GM12874 (cell line): Measurements from ENCODE around the gene COG3.

Experiments used
- TF ChIP-seq, protein P1 (sequence below): IDR thresholded peaks from 2 replicates; pipeline ENCODE4 v1.5.1; 2011; ENCODE audit warnings: low read depth, mild to moderate bottlenecking, control low read depth, low read length, moderate library complexity; ENCODE audit not compliant: insufficient read depth

COG3 gene

DNA sequence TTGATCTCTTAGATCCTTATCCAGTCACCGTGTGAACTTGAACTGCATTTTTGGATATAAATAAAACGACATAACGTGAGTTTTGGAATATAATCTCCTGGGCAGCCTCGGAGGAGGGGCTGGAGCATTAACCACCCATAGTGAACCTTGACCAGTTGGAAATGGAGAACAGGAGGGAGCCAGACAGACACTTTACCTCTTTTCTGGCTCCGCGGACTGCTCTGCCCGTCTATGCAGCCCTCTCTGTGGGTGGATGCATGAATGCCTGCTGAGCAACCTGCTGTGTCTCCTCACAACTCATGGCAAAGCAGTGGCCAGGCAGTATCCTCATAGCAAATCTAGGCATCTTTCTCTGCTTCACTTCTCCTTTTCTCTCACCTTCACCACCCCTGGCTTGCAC, 10.5 kb upstream of the COG3 start:
- TF ChIP-seq, protein P1, sequence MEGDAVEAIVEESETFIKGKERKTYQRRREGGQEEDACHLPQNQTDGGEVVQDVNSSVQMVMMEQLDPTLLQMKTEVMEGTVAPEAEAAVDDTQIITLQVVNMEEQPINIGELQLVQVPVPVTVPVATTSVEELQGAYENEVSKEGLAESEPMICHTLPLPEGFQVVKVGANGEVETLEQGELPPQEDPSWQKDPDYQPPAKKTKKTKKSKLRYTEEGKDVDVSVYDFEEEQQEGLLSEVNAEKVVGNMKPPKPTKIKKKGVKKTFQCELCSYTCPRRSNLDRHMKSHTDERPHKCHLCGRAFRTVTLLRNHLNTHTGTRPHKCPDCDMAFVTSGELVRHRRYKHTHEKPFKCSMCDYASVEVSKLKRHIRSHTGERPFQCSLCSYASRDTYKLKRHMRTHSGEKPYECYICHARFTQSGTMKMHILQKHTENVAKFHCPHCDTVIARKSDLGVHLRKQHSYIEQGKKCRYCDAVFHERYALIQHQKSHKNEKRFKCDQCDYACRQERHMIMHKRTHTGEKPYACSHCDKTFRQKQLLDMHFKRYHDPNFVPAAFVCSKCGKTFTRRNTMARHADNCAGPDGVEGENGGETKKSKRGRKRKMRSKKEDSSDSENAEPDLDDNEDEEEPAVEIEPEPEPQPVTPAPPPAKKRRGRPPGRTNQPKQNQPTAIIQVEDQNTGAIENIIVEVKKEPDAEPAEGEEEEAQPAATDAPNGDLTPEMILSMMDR = no peak

DNA sequence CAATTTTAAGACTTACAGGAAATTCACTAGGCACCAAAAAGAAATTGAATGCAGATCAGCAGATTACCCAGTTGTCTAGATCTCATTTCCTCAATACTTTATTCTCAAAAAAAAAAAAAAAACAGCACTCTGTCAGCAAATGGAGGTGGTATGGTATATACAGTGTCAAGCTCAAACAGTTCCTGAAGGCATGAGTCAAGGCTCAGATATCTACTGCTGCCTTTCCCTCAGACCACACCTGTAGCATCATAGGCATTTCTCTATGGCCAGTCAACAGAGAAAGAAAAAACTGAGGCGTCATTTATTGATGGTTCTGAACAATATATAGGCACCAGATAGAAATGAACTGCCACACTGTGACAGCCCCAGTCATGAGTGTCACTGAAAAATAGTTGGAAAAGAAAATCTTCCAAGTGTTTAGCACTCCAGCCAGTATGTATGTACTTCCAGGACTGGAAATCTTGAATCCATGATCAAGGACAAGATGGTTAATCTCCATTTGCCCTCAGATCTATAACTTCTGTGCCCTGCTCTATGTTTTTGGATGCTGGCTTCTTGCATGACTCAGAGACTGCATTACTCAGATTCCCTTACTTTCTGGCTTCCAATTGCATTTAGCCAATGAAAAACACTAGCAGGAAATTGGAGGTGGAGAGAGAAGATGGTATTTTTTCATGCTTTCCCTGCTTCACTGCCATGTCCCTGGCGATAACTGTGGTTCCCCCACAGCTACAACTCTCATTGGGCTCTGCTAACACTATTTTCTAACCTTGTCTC, 8.4 kb upstream of the COG3 start:
- TF ChIP-seq, protein P1 = no peak

DNA sequence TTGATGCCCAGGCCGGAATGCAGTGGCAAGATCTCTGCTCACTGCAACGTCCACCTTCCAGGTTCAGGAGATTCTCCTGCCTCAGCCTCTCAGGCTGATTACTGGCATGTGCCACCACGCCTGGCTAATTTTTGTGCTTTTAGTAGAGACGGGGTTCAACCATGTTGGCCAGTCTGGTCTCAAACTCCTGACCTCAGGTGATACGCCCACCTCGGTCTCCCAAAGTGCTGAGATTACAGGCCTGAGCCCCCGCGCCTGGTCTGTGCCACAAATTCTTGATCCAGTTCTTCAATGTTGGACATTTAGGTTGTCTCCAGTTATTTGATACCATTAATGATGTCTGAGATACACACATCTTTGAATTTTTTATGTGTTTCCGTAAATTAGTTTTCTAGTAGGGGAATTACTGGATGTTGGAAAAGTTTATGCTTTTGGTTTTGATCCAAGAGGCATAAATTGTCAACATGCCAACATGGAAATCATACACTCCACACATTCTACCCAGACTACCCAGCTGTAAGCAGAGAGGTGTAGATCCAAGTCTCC, 525 bp upstream of the COG3 start:
- TF ChIP-seq, protein P1 = peak; percentile 29; the same call in 1 of the 2 replicates

DNA sequence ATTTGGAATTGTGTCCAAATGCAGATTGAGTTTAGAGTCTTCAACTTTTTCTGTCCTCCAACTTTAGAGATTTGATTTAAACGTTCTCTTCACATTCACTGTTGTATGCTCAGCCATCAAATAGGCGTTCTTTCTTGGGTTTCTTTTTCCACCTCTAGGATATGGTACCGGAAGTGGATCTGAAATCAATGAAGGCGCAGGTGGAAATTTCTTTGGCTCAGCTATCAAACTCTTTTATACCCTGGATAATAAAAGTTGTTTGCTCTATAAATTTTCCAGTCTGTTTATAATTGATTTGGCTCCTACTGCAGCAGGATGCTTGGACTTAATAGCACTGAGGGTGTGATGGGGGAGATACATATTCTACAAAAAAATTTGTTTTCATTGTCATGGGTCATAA, 1.6 kb downstream of the COG3 start:
- TF ChIP-seq, protein P1 = no peak

DNA sequence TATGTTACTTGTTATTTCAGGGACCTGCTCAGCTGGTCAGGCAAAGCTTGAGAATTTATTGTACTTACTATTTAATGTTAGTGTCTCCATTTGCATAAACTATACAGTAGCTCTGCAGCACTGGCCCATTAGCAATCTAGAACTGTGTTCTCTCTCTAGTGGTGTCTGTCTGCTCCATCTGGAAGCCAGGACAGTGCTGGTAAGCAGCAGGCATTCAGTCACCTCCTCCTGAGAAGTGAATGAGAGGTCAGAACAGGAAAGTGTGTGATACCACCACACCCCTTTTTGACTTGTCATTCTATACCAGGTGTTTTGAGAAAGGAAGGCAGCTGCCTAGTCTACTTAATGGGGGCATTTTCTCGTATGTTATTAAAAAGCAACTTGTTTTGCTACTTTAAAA, 3.9 kb downstream of the COG3 start:
- TF ChIP-seq, protein P1 = no peak

DNA sequence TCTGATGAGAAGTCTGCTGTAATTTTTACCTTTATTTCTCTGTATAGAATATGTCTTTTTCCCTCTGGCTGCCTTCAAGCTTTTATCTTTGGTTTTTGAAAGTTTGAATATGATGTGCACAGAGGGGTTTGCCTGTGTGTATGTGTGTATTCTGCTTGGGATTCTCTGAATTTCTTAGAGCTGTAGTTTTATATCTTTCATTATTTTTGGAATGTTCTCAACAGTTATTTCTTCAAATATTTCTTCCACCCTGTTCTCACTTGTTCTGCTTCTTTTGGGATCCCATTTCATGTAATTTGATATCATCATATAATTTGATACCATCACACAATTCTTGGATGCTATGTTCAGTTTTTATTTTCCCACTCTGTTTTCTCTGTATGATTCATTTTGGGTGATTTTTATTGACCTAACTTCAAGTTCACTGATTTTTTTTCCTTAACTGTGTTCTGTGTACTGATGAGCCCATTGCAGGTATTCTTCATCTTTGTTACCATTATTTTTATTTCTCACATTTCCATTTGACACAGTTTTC, 7.5 kb downstream of the COG3 start:
- TF ChIP-seq, protein P1 = no peak

DNA sequence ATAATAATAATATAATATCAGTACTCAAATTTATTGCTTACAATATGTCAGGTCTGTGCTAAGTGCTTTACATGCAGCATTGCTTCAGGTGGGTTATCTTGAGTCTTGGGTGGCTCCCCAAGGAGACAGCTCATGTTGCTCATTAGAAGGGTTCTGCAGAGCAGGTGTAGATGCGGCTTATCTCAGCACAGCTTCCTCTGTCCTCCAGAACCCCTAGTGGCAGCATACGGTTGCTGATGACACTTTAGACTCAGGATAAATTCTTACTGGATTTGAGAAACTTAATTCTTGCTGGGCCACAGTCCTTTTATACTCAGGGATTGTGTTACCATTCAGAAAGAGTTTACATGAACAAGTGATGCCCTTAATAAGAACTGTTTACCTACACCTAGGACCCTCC, 8.9 kb downstream of the COG3 start:
- TF ChIP-seq, protein P1 = peak; percentile 31
